Measurements from ENCODE around the gene TRIM56.
"Not testable (repeated sequence)": the region's sequence is repeated elsewhere in the genome, so short reads cannot be mapped to it uniquely, and the experiment has no call there.

TRIM56 gene

GRCh38 chr7:101104193-101104713 is 19.0 kb downstream of the TRIM56 start:
- POLR2A ChIA-PET = no interaction called here
- no peaks in the 10 kb centered on the region for H3K9me3 ChIP-seq (ENCODE audit: control extremely low read depth in 1 of 5, control insufficient read depth in 4 of 5, insufficient read depth in 2 of 5, low read depth in 1 of 5, low read length in 4 of 5)
- 92% methylated on average over 9 of the region's 15 CpGs for WGBS (ENCODE audit: insufficient coverage)
- no peak overlapping the region for H3K4me3 ChIP-seq (ENCODE audit: control insufficient read depth in 1 of 7, extremely low read depth in 1 of 7, insufficient read depth in 4 of 7, low read depth in 2 of 7, low read length in 6 of 7)
- H3K4me1 ChIP-seq (ENCODE audit: control extremely low read depth in 1 of 4, control insufficient read depth in 4 of 4, insufficient read depth in 4 of 4, low read length in 3 of 4) = peaks cover 0 to 22% (median 16%) of the 10 kb centered on the region in 4 experiments
- peaks cover 0 to 4% (median 0%) of the 10 kb centered on the region in 5 experiments for H3K27me3 ChIP-seq (replicated peaks in 2 of 5; ENCODE audit: control insufficient read depth in 4 of 5, insufficient read depth in 5 of 5, low read length in 4 of 5)
- H3K36me3 ChIP-seq (ENCODE audit: control insufficient read depth in 4 of 4, insufficient read depth in 4 of 4, low read length in 3 of 4) = no peaks in the 10 kb centered on the region
- no peak overlapping the region for H3K27ac ChIP-seq (ENCODE audit: insufficient read depth in 1 of 2, low read depth in 1 of 2, low read length in 2 of 2, poor library complexity in 1 of 2, severe bottlenecking in 2 of 2)
- CTCF ChIA-PET = interaction anchor here (1.0 kb wide), 1 partner anchor 11 kb away, joined by 3 read pairs; no protein-coding TSS in a partner anchor
- no peak for DNase-seq

- CTCF ChIA-PET = interaction anchor here (1.0 to 1.5 kb wide), 2 partner anchors 11 to 13 kb away, joined by 3 read pairs; no protein-coding TSS in a partner anchor
- no peak overlapping the region for H3K4me3 ChIP-seq (ENCODE audit: control insufficient read depth in 1 of 7, extremely low read depth in 1 of 7, insufficient read depth in 4 of 7, low read depth in 2 of 7, low read length in 6 of 7)
- H3K9me3 ChIP-seq (ENCODE audit: control extremely low read depth in 1 of 5, control insufficient read depth in 4 of 5, insufficient read depth in 2 of 5, low read depth in 1 of 5, low read length in 4 of 5) = no peaks in the 10 kb centered on the region
- peaks cover 0 to 6% (median 0%) of the 10 kb centered on the region in 5 experiments for H3K27me3 ChIP-seq (replicated peaks in 2 of 5; ENCODE audit: control insufficient read depth in 4 of 5, insufficient read depth in 5 of 5, low read length in 4 of 5)
- H3K4me1 ChIP-seq (ENCODE audit: control extremely low read depth in 1 of 4, control insufficient read depth in 4 of 4, insufficient read depth in 4 of 4, low read length in 3 of 4) = peaks cover 0 to 17% (median 11%) of the 10 kb centered on the region in 4 experiments
- POLR2A ChIA-PET = no interaction called here
- no peak for DNase-seq
- WGBS (ENCODE audit: insufficient coverage) = no CpG with 5 or more reads among the region's 3 CpGs
- H3K27ac ChIP-seq (ENCODE audit: insufficient read depth in 1 of 2, low read depth in 1 of 2, low read length in 2 of 2, poor library complexity in 1 of 2, severe bottlenecking in 2 of 2) = no peak overlapping the region
- no peaks in the 10 kb centered on the region for H3K36me3 ChIP-seq (ENCODE audit: control insufficient read depth in 4 of 4, insufficient read depth in 4 of 4, low read length in 3 of 4)
These were observed 19.5 kb downstream of the TRIM56 start for GRCh38 chr7:101104799-101105198.

GRCh38 chr7:101105248-101105647 is 20.0 kb downstream of the TRIM56 start:
- 93% methylated on average over 5 of the region's 5 CpGs for WGBS (ENCODE audit: insufficient coverage)
- H3K27me3 ChIP-seq (replicated peaks in 2 of 5; ENCODE audit: control insufficient read depth in 4 of 5, insufficient read depth in 5 of 5, low read length in 4 of 5); H3K36me3 ChIP-seq (ENCODE audit: control insufficient read depth in 4 of 4, insufficient read depth in 4 of 4, low read length in 3 of 4); DNase-seq; POLR2A ChIA-PET; H3K9me3 ChIP-seq (ENCODE audit: control extremely low read depth in 1 of 5, control insufficient read depth in 4 of 5, insufficient read depth in 2 of 5, low read depth in 1 of 5, low read length in 4 of 5); H3K27ac ChIP-seq (ENCODE audit: insufficient read depth in 1 of 2, low read depth in 1 of 2, low read length in 2 of 2, poor library complexity in 1 of 2, severe bottlenecking in 2 of 2); H3K4me3 ChIP-seq (ENCODE audit: control insufficient read depth in 1 of 7, extremely low read depth in 1 of 7, insufficient read depth in 4 of 7, low read depth in 2 of 7, low read length in 6 of 7): not testable (repeated sequence)
- peaks cover 0 to 12% (median 7%) of the 10 kb centered on the region in 4 experiments for H3K4me1 ChIP-seq (ENCODE audit: control extremely low read depth in 1 of 4, control insufficient read depth in 4 of 4, insufficient read depth in 4 of 4, low read length in 3 of 4)
- CTCF ChIA-PET = interaction anchor here (1.0 to 1.5 kb wide), 2 partner anchors 12 to 13 kb away, joined by 3 read pairs; no protein-coding TSS in a partner anchor

GRCh38 chr7:101106386-101106785 is 21.1 kb downstream of the TRIM56 start:
- H3K4me3 ChIP-seq (ENCODE audit: control insufficient read depth in 1 of 7, extremely low read depth in 1 of 7, insufficient read depth in 4 of 7, low read depth in 2 of 7, low read length in 6 of 7) = no peak overlapping the region
- no peaks in the 10 kb centered on the region for H3K36me3 ChIP-seq (ENCODE audit: control insufficient read depth in 4 of 4, insufficient read depth in 4 of 4, low read length in 3 of 4)
- WGBS (ENCODE audit: insufficient coverage) = 96% methylated on average over 7 of the region's 7 CpGs
- no peak for DNase-seq
- H3K27me3 ChIP-seq (replicated peaks in 2 of 5; ENCODE audit: control insufficient read depth in 4 of 5, insufficient read depth in 5 of 5, low read length in 4 of 5) = peaks cover 0 to 6% (median 0%) of the 10 kb centered on the region in 5 experiments
- ChIA-PET POLR2A (no interaction called here), CTCF (interaction anchor here (1.5 kb wide), 1 partner anchor 12 kb away, joined by 3 read pairs; no protein-coding TSS in a partner anchor)
- H3K4me1 ChIP-seq (ENCODE audit: control extremely low read depth in 1 of 4, control insufficient read depth in 4 of 4, insufficient read depth in 4 of 4, low read length in 3 of 4) = peaks cover 0 to 7% (median 1%) of the 10 kb centered on the region in 4 experiments
- no peaks in the 10 kb centered on the region for H3K9me3 ChIP-seq (ENCODE audit: control extremely low read depth in 1 of 5, control insufficient read depth in 4 of 5, insufficient read depth in 2 of 5, low read depth in 1 of 5, low read length in 4 of 5)
- no peak overlapping the region for H3K27ac ChIP-seq (ENCODE audit: insufficient read depth in 1 of 2, low read depth in 1 of 2, low read length in 2 of 2, poor library complexity in 1 of 2, severe bottlenecking in 2 of 2)

- POLR2A ChIA-PET = no interaction called here
- peak in 2 of 3 donors; percentile 45 to 50 for DNase-seq
- WGBS (ENCODE audit: insufficient coverage) = 84% methylated on average over 9 of the region's 16 CpGs
- H3K9me3 ChIP-seq (ENCODE audit: control extremely low read depth in 1 of 5, control insufficient read depth in 4 of 5, insufficient read depth in 2 of 5, low read depth in 1 of 5, low read length in 4 of 5) = no peaks in the 10 kb centered on the region
- H3K4me1 ChIP-seq (ENCODE audit: control extremely low read depth in 1 of 4, control insufficient read depth in 4 of 4, insufficient read depth in 4 of 4, low read length in 3 of 4) = peaks cover 0 to 7% (median 1%) of the 10 kb centered on the region in 4 experiments
- H3K4me3 ChIP-seq (ENCODE audit: control insufficient read depth in 1 of 7, extremely low read depth in 1 of 7, insufficient read depth in 4 of 7, low read depth in 2 of 7, low read length in 6 of 7) = no peak overlapping the region
- H3K36me3 ChIP-seq (ENCODE audit: control insufficient read depth in 4 of 4, insufficient read depth in 4 of 4, low read length in 3 of 4) = no peaks in the 10 kb centered on the region
- H3K27me3 ChIP-seq (replicated peaks in 2 of 5; ENCODE audit: control insufficient read depth in 4 of 5, insufficient read depth in 5 of 5, low read length in 4 of 5) = peaks cover 0 to 6% (median 0%) of the 10 kb centered on the region in 5 experiments
- H3K27ac ChIP-seq (ENCODE audit: insufficient read depth in 1 of 2, low read depth in 1 of 2, low read length in 2 of 2, poor library complexity in 1 of 2, severe bottlenecking in 2 of 2) = no peak overlapping the region
- CTCF ChIA-PET = interaction anchor here (0.8 to 1.7 kb wide), 4 partner anchors 9 to 24 kb away, joined by 3 to 7 read pairs (median 4); partner anchors contain the start of gene SERPINE1
These were observed 23.1 kb downstream of the TRIM56 start for GRCh38 chr7:101108330-101108857.

- peaks cover 0 to 7% (median 1%) of the 10 kb centered on the region in 4 experiments for H3K4me1 ChIP-seq (ENCODE audit: control extremely low read depth in 1 of 4, control insufficient read depth in 4 of 4, insufficient read depth in 4 of 4, low read length in 3 of 4)
- no peak for DNase-seq
- H3K27ac ChIP-seq (ENCODE audit: insufficient read depth in 1 of 2, low read depth in 1 of 2, low read length in 2 of 2, poor library complexity in 1 of 2, severe bottlenecking in 2 of 2) = no peak overlapping the region
- ChIA-PET POLR2A (interaction anchor here (0.6 kb wide), 1 partner anchor 9 kb away, joined by 3 read pairs; no protein-coding TSS in a partner anchor), CTCF (interaction anchor here (0.8 to 1.7 kb wide), 4 partner anchors 8 to 24 kb away, joined by 3 to 7 read pairs (median 4); partner anchors contain the start of gene SERPINE1)
- H3K9me3 ChIP-seq (ENCODE audit: control extremely low read depth in 1 of 5, control insufficient read depth in 4 of 5, insufficient read depth in 2 of 5, low read depth in 1 of 5, low read length in 4 of 5) = no peaks in the 10 kb centered on the region
- WGBS (ENCODE audit: insufficient coverage) = 94% methylated on average over 6 of the region's 7 CpGs
- H3K36me3 ChIP-seq (ENCODE audit: control insufficient read depth in 4 of 4, insufficient read depth in 4 of 4, low read length in 3 of 4) = no peaks in the 10 kb centered on the region
- peaks cover 0 to 6% (median 0%) of the 10 kb centered on the region in 5 experiments for H3K27me3 ChIP-seq (replicated peaks in 2 of 5; ENCODE audit: control insufficient read depth in 4 of 5, insufficient read depth in 5 of 5, low read length in 4 of 5)
- no peak overlapping the region for H3K4me3 ChIP-seq (ENCODE audit: control insufficient read depth in 1 of 7, extremely low read depth in 1 of 7, insufficient read depth in 4 of 7, low read depth in 2 of 7, low read length in 6 of 7)
These were observed 23.7 kb downstream of the TRIM56 start for GRCh38 chr7:101108961-101109360.

- Histone ChIP-seq H3K4me3 (ENCODE audit: control insufficient read depth in 1 of 7, extremely low read depth in 1 of 7, insufficient read depth in 4 of 7, low read depth in 2 of 7, low read length in 6 of 7) (no peak overlapping the region), H3K4me1 (ENCODE audit: control extremely low read depth in 1 of 4, control insufficient read depth in 4 of 4, insufficient read depth in 4 of 4, low read length in 3 of 4) (peaks cover 0 to 7% (median 1%) of the 10 kb centered on the region in 4 experiments), H3K27me3 (replicated peaks in 2 of 5; ENCODE audit: control insufficient read depth in 4 of 5, insufficient read depth in 5 of 5, low read length in 4 of 5) (peaks cover 0 to 6% (median 0%) of the 10 kb centered on the region in 5 experiments), H3K36me3 (ENCODE audit: control insufficient read depth in 4 of 4, insufficient read depth in 4 of 4, low read length in 3 of 4) (no peaks in the 10 kb centered on the region), H3K27ac (ENCODE audit: insufficient read depth in 1 of 2, low read depth in 1 of 2, low read length in 2 of 2, poor library complexity in 1 of 2, severe bottlenecking in 2 of 2) (no peak overlapping the region), H3K9me3 (ENCODE audit: control extremely low read depth in 1 of 5, control insufficient read depth in 4 of 5, insufficient read depth in 2 of 5, low read depth in 1 of 5, low read length in 4 of 5) (no peaks in the 10 kb centered on the region)
- 94% methylated on average over 4 of the region's 6 CpGs for WGBS (ENCODE audit: insufficient coverage)
- ChIA-PET POLR2A (interaction anchor here (0.6 kb wide), 1 partner anchor 9 kb away, joined by 3 read pairs; no protein-coding TSS in a partner anchor), CTCF (interaction anchor here (1.6 to 1.7 kb wide), 2 partner anchors 14 to 17 kb away, joined by 5 to 7 read pairs; partner anchors contain the start of gene SERPINE1)
- DNase-seq = no peak
These were observed 24.1 kb downstream of the TRIM56 start for GRCh38 chr7:101109368-101109767.
